Tibial artery (tissue), 4 donors: ENCODE measurements around the gene SLC30A3.

ENCODE experiments used
- DNase-seq, 2 donors: peaks; one replicate each; pipeline ENCODE4 v3.0.0-alpha.2; 2019
- H3K27ac ChIP-seq, 2 donors: fragments of 200-600 bp; sonication (generic) in 1 of 2; 1 replicate in 1 of 2; 2 replicates in 1 of 2; pipeline ENCODE4 v1.5.1; 2018 to 2019; ENCODE audit warnings: mild to moderate bottlenecking in 1 of 2
- H3K27me3 ChIP-seq, 2 donors: fragments of 200-600 bp; sonication (generic) in 1 of 2; one replicate each; pipeline versions ENCODE4 v1.5.1 to v1.6.0; 2016 to 2019
- H3K36me3 ChIP-seq, 3 donors: fragments of 200-600 bp; sonication (generic) in 2 of 3; one replicate each; pipeline ENCODE4 v1.5.1; 2016 to 2019; ENCODE audit warnings: mild to moderate bottlenecking in 2 of 3
- H3K4me1 ChIP-seq, 4 donors: fragments of 200-600 bp; sonication (generic) in 2 of 4; 1 replicate in 3 of 4; 2 replicates in 1 of 4; pipeline ENCODE4 v1.5.1; 2016 to 2019
- H3K4me3 ChIP-seq, 2 donors: fragments of 200-600 bp; sonication (generic) in 1 of 2; 1 replicate in 1 of 2; 2 replicates in 1 of 2; pipeline ENCODE4 v1.5.1; 2018 to 2019; ENCODE audit warnings: mild to moderate bottlenecking in 2 of 2
- H3K9me3 ChIP-seq, 3 donors: fragments of 200-600 bp; sonication (generic) in 1 of 3; one replicate each; pipeline ENCODE4 v1.5.1; 2016 to 2019
- intact Hi-C: fragments of 100-400 bp; cut with DNase I; formaldehyde crosslinking; loops from one replicate; pipeline ENCODE4 v1.15.0; 2023; ENCODE audit warnings: low total_unique reads
- TF ChIP-seq, protein P1 (sequence below), 2 experiments: fragments of 200-600 bp in 1 of 2; fragments of 450-650 bp in 1 of 2; IDR thresholded peaks; one replicate each; pipeline ENCODE4 v1.5.1; 2017 to 2019; ENCODE audit warnings: antibody characterized with exemption in 2 of 2, mild to moderate bottlenecking in 1 of 2, moderate library complexity in 1 of 2

The SLC30A3 gene

DNA sequence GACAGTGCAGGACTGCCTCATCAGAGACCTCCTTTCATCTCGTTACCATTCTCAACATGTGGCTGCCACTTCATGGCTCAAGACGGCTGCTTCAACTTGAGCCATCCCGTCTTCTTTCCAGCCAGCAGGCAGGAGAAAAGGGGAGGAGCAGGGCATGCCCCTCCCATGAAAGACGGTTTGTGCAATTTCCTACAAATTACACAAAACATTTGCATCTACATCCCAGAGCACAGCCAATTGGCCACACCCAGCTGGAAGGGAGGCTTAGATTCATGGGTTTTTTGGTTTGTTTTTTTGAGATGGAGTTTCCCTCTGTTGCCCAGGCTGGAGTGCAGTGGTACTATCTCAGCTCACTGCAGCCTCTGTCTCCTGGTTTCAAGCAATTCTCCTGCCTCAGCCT lies 33.6 kb upstream of the SLC30A3 start:
- Histone ChIP-seq H3K4me1 (no peaks in the 10 kb centered on the region), H3K9me3 (no peaks in the 10 kb centered on the region)

DNA sequence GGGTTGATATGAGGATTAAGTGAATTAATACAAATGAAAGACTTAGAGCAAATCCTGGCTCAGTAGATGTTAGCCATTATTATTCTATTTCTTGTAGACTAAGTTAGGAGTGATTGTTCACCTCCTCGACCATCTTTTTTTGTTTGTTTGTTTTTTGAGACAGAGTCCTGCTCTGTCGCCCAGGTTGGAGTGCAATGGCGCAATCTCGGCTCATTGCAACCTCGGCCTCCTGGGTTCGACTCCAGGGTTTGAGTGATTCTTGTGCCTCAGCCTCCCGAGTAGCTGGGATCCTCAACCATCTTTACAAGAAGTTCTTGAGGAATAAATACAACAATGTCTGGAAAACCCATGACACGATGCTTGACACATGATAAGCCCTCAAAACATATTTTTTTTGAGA lies 32.1 kb upstream of the SLC30A3 start:
- DNase-seq: no peak
- H3K27me3 ChIP-seq: peaks cover 0 to 41% of the 10 kb centered on the region in 2 donors
- H3K4me1 ChIP-seq: no peaks in the 10 kb centered on the region
- H3K4me3 ChIP-seq: no peak overlapping the region
- no peak overlapping the region for H3K27ac ChIP-seq
- no peaks in the 10 kb centered on the region for H3K36me3 ChIP-seq
- intact Hi-C loops: no loop called here
- TF ChIP-seq, protein P1, sequence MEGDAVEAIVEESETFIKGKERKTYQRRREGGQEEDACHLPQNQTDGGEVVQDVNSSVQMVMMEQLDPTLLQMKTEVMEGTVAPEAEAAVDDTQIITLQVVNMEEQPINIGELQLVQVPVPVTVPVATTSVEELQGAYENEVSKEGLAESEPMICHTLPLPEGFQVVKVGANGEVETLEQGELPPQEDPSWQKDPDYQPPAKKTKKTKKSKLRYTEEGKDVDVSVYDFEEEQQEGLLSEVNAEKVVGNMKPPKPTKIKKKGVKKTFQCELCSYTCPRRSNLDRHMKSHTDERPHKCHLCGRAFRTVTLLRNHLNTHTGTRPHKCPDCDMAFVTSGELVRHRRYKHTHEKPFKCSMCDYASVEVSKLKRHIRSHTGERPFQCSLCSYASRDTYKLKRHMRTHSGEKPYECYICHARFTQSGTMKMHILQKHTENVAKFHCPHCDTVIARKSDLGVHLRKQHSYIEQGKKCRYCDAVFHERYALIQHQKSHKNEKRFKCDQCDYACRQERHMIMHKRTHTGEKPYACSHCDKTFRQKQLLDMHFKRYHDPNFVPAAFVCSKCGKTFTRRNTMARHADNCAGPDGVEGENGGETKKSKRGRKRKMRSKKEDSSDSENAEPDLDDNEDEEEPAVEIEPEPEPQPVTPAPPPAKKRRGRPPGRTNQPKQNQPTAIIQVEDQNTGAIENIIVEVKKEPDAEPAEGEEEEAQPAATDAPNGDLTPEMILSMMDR (IDR thresholded peaks at IDR 0.05): no peak
- no peaks in the 10 kb centered on the region for H3K9me3 ChIP-seq

More for the DNA sequence above, 33.6 kb upstream of the SLC30A3 start:
- TF ChIP-seq, protein P1 (IDR thresholded peaks at IDR 0.05): no peak
- DNase-seq: no peak
- peaks cover 0 to 32% of the 10 kb centered on the region in 2 donors for H3K27me3 ChIP-seq
- H3K4me3 ChIP-seq: no peak overlapping the region
- no peak overlapping the region for H3K27ac ChIP-seq
- H3K36me3 ChIP-seq: no peaks in the 10 kb centered on the region
- intact Hi-C loops: no loop called here

DNA sequence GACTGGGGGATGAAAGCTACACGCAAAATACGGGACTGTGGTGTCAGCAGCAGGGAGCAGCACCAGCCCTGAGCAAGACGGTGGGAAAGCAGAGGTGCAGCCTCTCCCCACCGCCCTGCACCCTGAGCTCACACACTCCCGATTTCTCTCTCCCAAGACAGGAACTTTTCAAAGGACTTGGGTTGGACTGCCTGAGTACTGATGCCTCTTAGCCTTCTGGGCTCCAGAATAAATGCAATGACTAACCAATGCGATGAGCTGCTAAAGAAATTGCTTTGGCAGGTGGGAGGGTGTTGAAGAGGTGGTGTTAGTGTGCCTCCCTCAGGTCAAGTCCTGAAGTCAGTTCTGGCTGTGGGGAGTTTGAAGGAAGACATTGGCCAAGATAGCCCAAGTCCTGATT lies 29.0 kb upstream of the SLC30A3 start:
- Histone ChIP-seq H3K4me3 (no peak overlapping the region), H3K9me3 (no peaks in the 10 kb centered on the region), H3K27ac (no peak overlapping the region), H3K27me3 (peaks cover 0 to 29% of the 10 kb centered on the region in 2 donors), H3K36me3 (no peaks in the 10 kb centered on the region), H3K4me1 (no peaks in the 10 kb centered on the region)
- intact Hi-C loops: no loop called here
- TF ChIP-seq, protein P1 (IDR thresholded peaks at IDR 0.05): no peak
- DNase-seq: no peak

DNA sequence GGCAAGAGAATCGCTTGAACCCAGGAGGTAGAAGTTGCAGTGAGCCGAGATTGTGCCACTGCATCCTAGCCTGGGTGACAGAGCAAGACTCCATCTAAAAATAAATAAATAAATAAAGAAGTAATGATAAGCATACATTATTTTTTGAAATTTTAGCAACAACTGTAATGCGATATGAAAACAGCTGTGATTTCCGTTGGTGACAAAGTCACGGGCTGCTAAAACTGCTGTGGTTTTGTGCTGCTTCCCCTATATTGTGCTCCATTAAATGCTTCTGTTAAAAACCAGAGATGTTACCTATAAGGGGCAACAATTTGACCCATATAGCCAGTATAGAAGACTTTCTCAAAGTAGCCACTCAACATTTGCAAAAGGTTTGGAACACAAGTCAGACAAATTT lies 27.7 kb upstream of the SLC30A3 start:
- no peak for DNase-seq
- intact Hi-C loops: no loop called here
- no peaks in the 10 kb centered on the region for H3K4me1 ChIP-seq
- no peak overlapping the region for H3K27ac ChIP-seq
- no peaks in the 10 kb centered on the region for H3K9me3 ChIP-seq
- peaks cover 0 to 26% of the 10 kb centered on the region in 2 donors for H3K27me3 ChIP-seq
- no peaks in the 10 kb centered on the region for H3K36me3 ChIP-seq
- TF ChIP-seq, protein P1 (IDR thresholded peaks at IDR 0.05): no peak
- H3K4me3 ChIP-seq: no peak overlapping the region

DNA sequence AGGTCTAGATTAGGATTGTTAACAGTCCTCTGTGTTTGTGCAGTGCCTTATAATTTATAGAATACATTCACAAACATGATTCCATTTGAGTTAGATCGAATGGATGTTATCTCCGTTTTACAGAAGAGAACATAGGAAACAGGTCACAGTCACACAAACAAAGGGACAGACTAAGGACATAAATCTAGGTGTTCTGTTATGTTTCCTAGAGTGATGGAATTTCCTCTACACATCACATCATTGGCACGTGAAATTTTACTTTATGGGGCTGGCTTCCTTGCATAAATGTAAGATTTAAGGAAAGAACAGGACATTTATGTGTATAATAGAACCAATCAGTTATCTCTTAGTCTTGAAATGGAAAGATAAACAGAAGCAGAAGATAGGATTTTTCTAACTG lies 25.8 kb upstream of the SLC30A3 start:
- TF ChIP-seq, protein P1 (IDR thresholded peaks at IDR 0.05): no peak
- H3K9me3 ChIP-seq: no peaks in the 10 kb centered on the region
- peaks cover 0 to 29% of the 10 kb centered on the region in 2 donors for H3K27me3 ChIP-seq
- no peaks in the 10 kb centered on the region for H3K36me3 ChIP-seq
- no peak for DNase-seq
- H3K4me1 ChIP-seq: no peaks in the 10 kb centered on the region
- no peak overlapping the region for H3K27ac ChIP-seq
- intact Hi-C loops: loop anchor here (10.0 kb wide), 1 partner anchor 334 kb away; no protein-coding TSS in a partner anchor
- no peak overlapping the region for H3K4me3 ChIP-seq

- no peak overlapping the region for H3K4me3 ChIP-seq
- TF ChIP-seq, protein P1 (IDR thresholded peaks at IDR 0.05): no peak
Observed at GRCh38 chr2:27285481-27285880, 22.6 kb upstream of the SLC30A3 start.

More at GRCh38 chr2:27285481-27285880, 22.6 kb upstream of the SLC30A3 start:
- no peaks in the 10 kb centered on the region for H3K4me1 ChIP-seq
- no peaks in the 10 kb centered on the region for H3K9me3 ChIP-seq
- H3K27ac ChIP-seq: no peak overlapping the region
- H3K36me3 ChIP-seq: no peaks in the 10 kb centered on the region
- no peak for DNase-seq
- intact Hi-C loops: loop anchor here (10.0 kb wide), 1 partner anchor 331 kb away; no protein-coding TSS in a partner anchor
- H3K27me3 ChIP-seq: peaks cover 0 to 32% of the 10 kb centered on the region in 2 donors
